ENCODE results near the gene TPM3. TPM values are rescaled to one million over a fixed set of nuclear protein-coding genes. Genes with fewer than 3 reads are reported as not detected.

The TPM3 gene
- total and polyA plus RNA-seq, 9 of the 15 experiments (the other 6 are each of a cell fraction or from before 2014, with no cell fraction given): 202 to 604 (median 421) TPM

DNA sequence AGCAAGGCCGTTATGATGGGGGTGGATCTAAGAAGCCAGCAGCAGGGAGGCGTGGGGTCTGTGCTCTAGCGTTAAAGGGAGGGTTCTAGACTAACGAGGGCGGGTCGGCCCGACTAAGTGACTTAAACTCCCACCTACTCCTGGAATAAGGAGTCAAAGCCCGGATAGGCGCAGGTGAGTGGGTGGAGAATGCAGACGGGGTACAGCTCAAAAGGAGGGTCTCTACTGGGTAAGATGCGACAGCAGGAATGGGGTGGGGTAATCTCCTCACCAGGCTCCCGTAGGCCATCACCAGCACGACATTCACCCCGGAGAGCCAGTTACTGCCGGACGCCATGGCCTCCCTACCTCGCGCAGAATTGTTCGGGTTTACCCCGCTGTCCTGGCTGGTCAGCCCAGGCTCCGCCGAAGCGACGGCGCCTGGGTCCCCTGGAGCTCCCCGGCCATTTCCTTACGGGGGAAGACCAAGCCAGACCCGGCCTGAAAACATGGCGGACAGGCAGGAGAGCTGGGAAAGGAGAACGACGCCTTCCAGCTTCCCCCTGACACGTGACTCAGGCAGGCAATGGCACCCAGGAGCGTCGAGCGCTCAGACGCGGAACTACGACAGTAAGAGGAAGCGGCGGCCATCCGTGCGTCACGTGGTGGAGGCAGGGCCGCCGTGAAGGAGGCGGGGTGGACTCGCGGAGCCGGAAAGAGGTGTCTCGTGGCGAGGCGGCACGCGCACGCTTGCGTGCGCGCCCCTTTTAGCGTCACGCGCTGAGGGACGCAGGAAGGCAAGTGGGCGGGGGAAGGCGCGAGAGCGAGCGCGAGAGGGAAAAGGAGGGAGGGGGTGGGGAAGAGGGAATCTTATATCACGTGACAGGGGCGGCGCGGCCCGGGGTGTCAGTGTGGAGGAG is 28.4 kb upstream of the TPM3 start, which contains the start of gene UBAP2L (continued):
- TF ChIP-seq, protein P1, sequence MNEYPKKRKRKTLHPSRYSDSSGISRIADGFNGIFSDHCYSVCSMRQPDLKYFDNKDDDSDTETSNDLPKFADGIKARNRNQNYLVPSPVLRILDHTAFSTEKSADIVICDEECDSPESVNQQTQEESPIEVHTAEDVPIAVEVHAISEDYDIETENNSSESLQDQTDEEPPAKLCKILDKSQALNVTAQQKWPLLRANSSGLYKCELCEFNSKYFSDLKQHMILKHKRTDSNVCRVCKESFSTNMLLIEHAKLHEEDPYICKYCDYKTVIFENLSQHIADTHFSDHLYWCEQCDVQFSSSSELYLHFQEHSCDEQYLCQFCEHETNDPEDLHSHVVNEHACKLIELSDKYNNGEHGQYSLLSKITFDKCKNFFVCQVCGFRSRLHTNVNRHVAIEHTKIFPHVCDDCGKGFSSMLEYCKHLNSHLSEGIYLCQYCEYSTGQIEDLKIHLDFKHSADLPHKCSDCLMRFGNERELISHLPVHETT (CRISPR knock-in tag; conservative IDR thresholded peaks at IDR 0.05 in 1 of 2, IDR thresholded peaks at IDR 0.05 in 1 of 2): peak in 1 of 2 experiments; percentile 82; a peak in 2 of 4 replicates
- TF ChIP-seq RBM39 (optimal IDR thresholded peaks at IDR 0.05; ENCODE audit: low read depth, low read length) (peak; percentile 55), NR1H2 (CRISPR knock-in tag; IDR thresholded peaks at IDR 0.05) (no peak), TFAM (CRISPR knock-in tag; conservative IDR thresholded peaks at IDR 0.05) (no peak), ZNF124 (CRISPR knock-in tag; IDR thresholded peaks at IDR 0.05) (no peak), PRMT5 (CRISPR knock-in tag; IDR thresholded peaks at IDR 0.05) (0 out of 2 replicates have a peak, but pooled peaks have one; percentile 60), ETV6 (IDR thresholded peaks at IDR 0.05; ENCODE audit: borderline replicate concordance in 1 of 2, low read depth in 2 of 2, low read length in 1 of 2) (peak in 1 of 2 experiments; percentile 75; a peak in 1 of 4 replicates), ETV6 (CRISPR knock-in tag; IDR thresholded peaks at IDR 0.05; ENCODE audit: borderline replicate concordance) (no peak)
- TF ChIP-seq, protein P2, sequence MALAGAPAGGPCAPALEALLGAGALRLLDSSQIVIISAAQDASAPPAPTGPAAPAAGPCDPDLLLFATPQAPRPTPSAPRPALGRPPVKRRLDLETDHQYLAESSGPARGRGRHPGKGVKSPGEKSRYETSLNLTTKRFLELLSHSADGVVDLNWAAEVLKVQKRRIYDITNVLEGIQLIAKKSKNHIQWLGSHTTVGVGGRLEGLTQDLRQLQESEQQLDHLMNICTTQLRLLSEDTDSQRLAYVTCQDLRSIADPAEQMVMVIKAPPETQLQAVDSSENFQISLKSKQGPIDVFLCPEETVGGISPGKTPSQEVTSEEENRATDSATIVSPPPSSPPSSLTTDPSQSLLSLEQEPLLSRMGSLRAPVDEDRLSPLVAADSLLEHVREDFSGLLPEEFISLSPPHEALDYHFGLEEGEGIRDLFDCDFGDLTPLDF (CRISPR knock-in tag; IDR thresholded peaks at IDR 0.05): peak; percentile 34; the same call in 1 of the 2 replicates
- TF ChIP-seq, protein P3, sequence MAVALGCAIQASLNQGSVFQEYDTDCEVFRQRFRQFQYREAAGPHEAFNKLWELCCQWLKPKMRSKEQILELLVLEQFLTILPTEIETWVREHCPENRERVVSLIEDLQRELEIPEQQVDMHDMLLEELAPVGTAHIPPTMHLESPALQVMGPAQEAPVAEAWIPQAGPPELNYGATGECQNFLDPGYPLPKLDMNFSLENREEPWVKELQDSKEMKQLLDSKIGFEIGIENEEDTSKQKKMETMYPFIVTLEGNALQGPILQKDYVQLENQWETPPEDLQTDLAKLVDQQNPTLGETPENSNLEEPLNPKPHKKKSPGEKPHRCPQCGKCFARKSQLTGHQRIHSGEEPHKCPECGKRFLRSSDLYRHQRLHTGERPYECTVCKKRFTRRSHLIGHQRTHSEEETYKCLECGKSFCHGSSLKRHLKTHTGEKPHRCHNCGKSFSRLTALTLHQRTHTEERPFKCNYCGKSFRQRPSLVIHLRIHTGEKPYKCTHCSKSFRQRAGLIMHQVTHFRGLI (CRISPR knock-in tag; IDR thresholded peaks at IDR 0.05): no peak

Data from K562 (cell line).